H1 (cell line): Measurements from ENCODE around the gene OR51B6. TPM values are rescaled to one million over a fixed set of nuclear protein-coding genes. Genes with fewer than 3 reads are reported as not detected.

Experiments used
- CTCF ChIA-PET: fragments of 300-600 bp; sonication (Branson Sonifier 250); formaldehyde crosslinking; loops from one replicate; lab custom pipeline; 2021; ENCODE audit not compliant: partially characterized antibody; lab: Charles Lee
- POLR2A ChIA-PET: fragments of 300-600 bp; sonication (Branson Sonifier 250); formaldehyde crosslinking; loops from one replicate; lab custom pipeline; 2021; ENCODE audit warnings: inconsistent platforms; ENCODE audit not compliant: partially characterized antibody; lab: Charles Lee
- DNase-seq, 2 experiments: peaks; one replicate each; pipeline versions ENCODE4 v3.0.0 to v3.0.0-alpha.2; 2010 to 2022; ENCODE audit warnings: low spot score in 2 of 2, low read depth in 1 of 2, mixed read lengths in 1 of 2
- FAIRE-seq: peaks from 2 replicates; lab custom pipeline; 2011; peaks lifted over from hg19 to GRCh38; lab: Jason Lieb, UNC
- H2AFZ ChIP-seq: 2 replicates; pipeline ENCODE4 v1.8.1; 2012; ENCODE audit warnings: low read length, inconsistent platforms
- H2AK5ac ChIP-seq: 2 replicates; pipeline ENCODE4 v1.6.1; 2013; ENCODE audit warnings: low read depth, low read length
- H2BK120ac ChIP-seq: replicated peaks from 2 replicates; pipeline ENCODE3; 2013; ENCODE audit warnings: low read depth, low read length, inconsistent platforms
- H2BK12ac ChIP-seq: 2 replicates; pipeline ENCODE4 v1.6.1; 2013; ENCODE audit warnings: low read depth, low read length
- H2BK15ac ChIP-seq: 2 replicates; pipeline ENCODE4 v1.6.1; 2013; ENCODE audit warnings: low read length
- H2BK20ac ChIP-seq: 2 replicates; pipeline ENCODE4 v1.6.1; 2013; ENCODE audit warnings: low read length
- H2BK5ac ChIP-seq: 2 replicates; pipeline ENCODE4 v1.6.1; 2013; ENCODE audit warnings: low read depth, low read length
- H3K14ac ChIP-seq: 2 replicates; pipeline ENCODE4 v1.6.1; 2013; ENCODE audit warnings: inconsistent platforms; ENCODE audit not compliant: insufficient read length
- H3K18ac ChIP-seq: 2 replicates; pipeline ENCODE4 v1.6.1; 2013; ENCODE audit warnings: low read length; ENCODE audit errors: extremely low read depth
- H3K23ac ChIP-seq: 2 replicates; pipeline ENCODE4 v1.6.1; 2013; ENCODE audit warnings: inconsistent platforms; ENCODE audit not compliant: insufficient read length
- H3K23me2 ChIP-seq: 2 replicates; pipeline ENCODE4 v1.6.1; 2013; ENCODE audit warnings: low read depth, low read length
- H3K27ac ChIP-seq: 2 replicates; pipeline ENCODE4 v1.6.1; 2011; ENCODE audit warnings: low read depth, low read length, inconsistent platforms
- H3K27me3 ChIP-seq, 4 experiments: replicated peaks in 1 of 4; 1 replicate in 1 of 4; 2 replicates in 3 of 4; pipeline versions ENCODE4 v1.6.1 to v1.8.1; 2011 to 2013; ENCODE audit warnings: low read length in 3 of 4, mild to moderate bottlenecking in 3 of 4, inconsistent platforms in 2 of 4, mixed read lengths in 2 of 4, moderate library complexity in 1 of 4; ENCODE audit not compliant: control insufficient read depth in 3 of 4, insufficient read depth in 3 of 4; ENCODE audit errors: extremely low read depth in 1 of 4
- H3K36me3 ChIP-seq, 4 experiments: 2 replicates each; pipeline versions ENCODE4 v1.6.1 to v1.8.1; 2011 to 2013; ENCODE audit warnings: mild to moderate bottlenecking in 4 of 4, low read length in 3 of 4, moderate library complexity in 2 of 4, control low read depth in 1 of 4, inconsistent platforms in 1 of 4; ENCODE audit not compliant: insufficient read depth in 4 of 4, control insufficient read depth in 2 of 4
- H3K4ac ChIP-seq: replicated peaks from 2 replicates; pipeline ENCODE3; 2013; ENCODE audit warnings: low read length, low read depth, mixed read lengths, inconsistent platforms; ENCODE audit not compliant: insufficient read length
- H3K4me1 ChIP-seq, 4 experiments: replicated peaks in 1 of 4; 1 replicate in 1 of 4; 2 replicates in 3 of 4; pipeline versions ENCODE4 v1.6.1 to v1.8.1; 2011 to 2013; ENCODE audit warnings: low read length in 3 of 4, inconsistent platforms in 2 of 4, mixed read lengths in 1 of 4; ENCODE audit not compliant: insufficient read depth in 4 of 4, control insufficient read depth in 3 of 4
- H3K4me2 ChIP-seq, 2 experiments: 2 replicates each; pipeline versions ENCODE4 v1.6.1 to v1.8.1; 2011 to 2013; ENCODE audit warnings: low read depth in 2 of 2, low read length in 2 of 2, control low read depth in 1 of 2, inconsistent platforms in 1 of 2, mild to moderate bottlenecking in 1 of 2; ENCODE audit not compliant: insufficient read depth in 1 of 2
- H3K4me3 ChIP-seq, 4 experiments: fragments of 200-600, 300-600 bp in 1 of 4; sonication (generic), shearing (Covaris generic), sonication (Bioruptor Twin) in 1 of 4; 2 replicates each; pipeline versions ENCODE4 v1.5.1 to v1.8.1; 2011 to 2016; ENCODE audit warnings: low read length in 4 of 4, low read depth in 3 of 4, control low read depth in 2 of 4, inconsistent platforms in 2 of 4, mild to moderate bottlenecking in 2 of 4, mixed read lengths in 1 of 4, moderate library complexity in 1 of 4; ENCODE audit not compliant: insufficient read depth in 2 of 4; ENCODE audit errors: extremely low read depth in 1 of 4
- H3K56ac ChIP-seq: replicated peaks from 2 replicates; pipeline ENCODE3; 2013; ENCODE audit warnings: low read depth, mild to moderate bottlenecking, mixed read lengths, low read length, inconsistent platforms; ENCODE audit not compliant: insufficient read length
- H3K79me1 ChIP-seq: 2 replicates; pipeline ENCODE4 v1.6.1; 2013; ENCODE audit warnings: low read depth, low read length, control low read depth
- H3K79me2 ChIP-seq, 2 experiments: 2 replicates each; pipeline versions ENCODE4 v1.6.1 to v1.8.1; 2012 to 2013; ENCODE audit warnings: low read length in 2 of 2, mild to moderate bottlenecking in 2 of 2, inconsistent platforms in 1 of 2; ENCODE audit not compliant: insufficient read depth in 2 of 2, control insufficient read depth in 1 of 2
- H3K9ac ChIP-seq, 4 experiments: replicated peaks in 1 of 4; 1 replicate in 1 of 4; 2 replicates in 3 of 4; pipeline versions ENCODE4 v1.6.1 to v1.8.1; 2011 to 2013; ENCODE audit warnings: low read depth in 3 of 4, low read length in 3 of 4, control low read depth in 2 of 4, mild to moderate bottlenecking in 2 of 4, moderate library complexity in 2 of 4, inconsistent platforms in 1 of 4; ENCODE audit errors: extremely low read depth in 1 of 4
- H3K9me3 ChIP-seq, 2 experiments: 2 replicates each; pipeline versions ENCODE4 v1.6.1 to v1.8.1; 2012 to 2013; ENCODE audit warnings: mild to moderate bottlenecking in 2 of 2, moderate library complexity in 2 of 2, control low read depth in 1 of 2, inconsistent platforms in 1 of 2, low read depth in 1 of 2, low read length in 1 of 2, mixed read lengths in 1 of 2; ENCODE audit not compliant: insufficient read depth in 2 of 2
- H4K20me1 ChIP-seq, 2 experiments: replicated peaks in 1 of 2; 2 replicates each; pipeline versions ENCODE3 to v1.8.1; 2011 to 2013; ENCODE audit warnings: inconsistent platforms in 2 of 2, low read length in 2 of 2, mild to moderate bottlenecking in 1 of 2; ENCODE audit not compliant: insufficient read depth in 2 of 2, control insufficient read depth in 1 of 2
- H4K5ac ChIP-seq: 2 replicates; pipeline ENCODE4 v1.6.1; 2013; ENCODE audit warnings: low read length, low read depth, mixed read lengths, inconsistent platforms; ENCODE audit not compliant: insufficient read length
- H4K8ac ChIP-seq: 2 replicates; pipeline ENCODE4 v1.8.0; 2013; ENCODE audit warnings: mild to moderate bottlenecking, moderate library complexity, low read length, inconsistent platforms; ENCODE audit not compliant: insufficient read depth; ENCODE audit errors: extremely low read depth
- H4K91ac ChIP-seq: replicated peaks from 2 replicates; pipeline ENCODE3; 2013; ENCODE audit warnings: low read length, mixed read lengths, inconsistent platforms; ENCODE audit not compliant: insufficient read length
- CBX5 ChIP-seq: fragments of 300-800, 300-1000 bp; sonication (generic); IDR thresholded peaks from 2 replicates; pipeline ENCODE4 v1.7.1; 2016; ENCODE audit warnings: antibody characterized with exemption, low read length, low read depth
- PHF8 ChIP-seq: fragments of 200-600 bp; sonication (generic); conservative IDR thresholded peaks from 2 replicates; pipeline ENCODE4 v1.7.1; 2012; ENCODE audit warnings: low read depth, mild to moderate bottlenecking, inconsistent platforms, low read length, moderate library complexity
- POLR2AphosphoS5 ChIP-seq: IDR thresholded peaks from 2 replicates; pipeline ENCODE4 v1.6.1; 2011; ENCODE audit warnings: low read depth, low read length
- RBBP5 ChIP-seq: IDR thresholded peaks from 2 replicates; pipeline ENCODE4 v1.7.1; 2012; ENCODE audit warnings: low read depth, mild to moderate bottlenecking, inconsistent platforms, low read length, moderate library complexity, borderline replicate concordance
- RNF2 ChIP-seq: fragments of 200-900, 300-1000 bp; sonication (generic); IDR thresholded peaks from 2 replicates; pipeline ENCODE4 v1.7.1; 2016; ENCODE audit warnings: borderline replicate concordance, low read depth, mild to moderate bottlenecking, antibody characterized with exemption, low read length; ENCODE audit not compliant: poor library complexity, severe bottlenecking; ENCODE audit errors: missing control alignments
- SAP30 ChIP-seq: fragments of 300-600 bp; sonication (generic); IDR thresholded peaks from 2 replicates; pipeline ENCODE4 v1.7.1; 2012; ENCODE audit warnings: low read length, moderate library complexity, mild to moderate bottlenecking, inconsistent platforms; ENCODE audit not compliant: insufficient read depth, insufficient replicate concordance
- WGBS, 2 experiments: shearing (Covaris generic) in 1 of 2; methylation state at CpG; one replicate each; pipeline versions ENCODE4 v1.1.6 to v1.1.7; 2013 to 2015; ENCODE audit warnings: low lambda C conversion rate in 2 of 2, mixed read lengths in 2 of 2, inconsistent platforms in 1 of 2, low coverage in 1 of 2, missing lambda C conversion rate in 1 of 2; ENCODE audit not compliant: insufficient replicate concordance in 2 of 2, insufficient coverage in 1 of 2, insufficient read length in 1 of 2; ENCODE audit errors: extremely low coverage in 1 of 2, missing lambda C conversion rate in 1 of 2; 5-methylcytosine and 5-hydroxymethylcytosine counted together
- polyA plus RNA-seq, 7 experiments: library from polyadenylated mRNA; depleted of rRNA in 3 of 7; stranded (reverse) in 5 of 7; unstranded in 2 of 7; fragments of >200 nt in 5 of 7; fragments of 200-250 nt in 2 of 7; gene quantifications; 1 replicate in 5 of 7; 2 replicates in 1 of 7; 4 replicates in 1 of 7; pipeline versions ENCODE4 v1.2.1 to v1.2.3, GENCODE V29; 2011 to 2013; ENCODE audit warnings: missing spikeins in 2 of 7, mixed read lengths in 2 of 7
- total RNA-seq: library from RNA; stranded (reverse); fragmentation: NEBNext Ultra II Directional; extraction: Animal tissue kit (Norgen Biotek cat#: 25700); gene quantifications from 2 replicates; pipeline ENCODE4 v1.2.1, GENCODE V29; 2021
- TF ChIP-seq, protein P1 (sequence below): IDR thresholded peaks from 2 replicates; pipeline ENCODE4 v1.6.1; 2012; ENCODE audit warnings: low read length, inconsistent platforms

Gene OR51B6
- total and polyA plus RNA-seq, 2 of the 8 experiments (the other 6 are each of a cell fraction or from before 2014, with no cell fraction given), result not detected

DNA sequence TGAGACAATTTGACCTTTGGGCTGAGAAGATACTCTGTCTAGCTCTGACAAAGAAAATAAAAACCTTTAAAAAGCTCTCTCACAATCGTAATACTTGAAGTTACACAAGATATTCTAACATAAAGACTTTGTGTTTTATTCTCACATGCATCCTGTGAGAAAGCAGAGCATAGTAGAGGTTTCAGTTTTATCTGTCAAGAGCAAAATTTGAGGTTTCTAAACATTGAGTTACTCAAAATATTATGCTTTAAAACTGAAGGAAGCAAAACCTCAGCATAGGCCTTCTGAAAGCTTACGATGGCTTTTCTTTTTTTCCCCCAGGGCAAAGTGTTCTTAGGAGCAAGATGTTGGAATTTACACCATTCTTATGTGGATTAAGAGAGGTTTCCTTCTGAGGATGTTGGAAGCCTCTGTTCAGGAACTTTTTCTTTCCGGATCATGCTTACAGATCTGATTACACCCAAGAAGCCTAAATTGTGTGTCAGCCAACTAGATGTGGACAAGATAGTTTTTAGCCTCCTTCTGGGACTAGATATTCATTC, 17.3 kb downstream of the OR51B6 start:
- CTCF ChIA-PET, result interaction anchor here (0.6 kb wide), 1 partner anchor 869 kb away, joined by 4 read pairs; no protein-coding TSS in a partner anchor
- H4K5ac ChIP-seq, result no peak overlapping the region
- H2BK12ac ChIP-seq, result no peak overlapping the region
- no peak overlapping the region for H3K27ac ChIP-seq
- no peak overlapping the region for H2BK5ac ChIP-seq
- H4K8ac ChIP-seq, result no peak overlapping the region
- H2AFZ ChIP-seq, result no peak overlapping the region
- no peaks in the 10 kb centered on the region for H4K20me1 ChIP-seq
- TF ChIP-seq PHF8 (no peak), CBX5 (no peak), RBBP5 (no peak), SAP30 (no peak), POLR2AphosphoS5 (no peak), RNF2 (no peak)
- TF ChIP-seq, protein P1, sequence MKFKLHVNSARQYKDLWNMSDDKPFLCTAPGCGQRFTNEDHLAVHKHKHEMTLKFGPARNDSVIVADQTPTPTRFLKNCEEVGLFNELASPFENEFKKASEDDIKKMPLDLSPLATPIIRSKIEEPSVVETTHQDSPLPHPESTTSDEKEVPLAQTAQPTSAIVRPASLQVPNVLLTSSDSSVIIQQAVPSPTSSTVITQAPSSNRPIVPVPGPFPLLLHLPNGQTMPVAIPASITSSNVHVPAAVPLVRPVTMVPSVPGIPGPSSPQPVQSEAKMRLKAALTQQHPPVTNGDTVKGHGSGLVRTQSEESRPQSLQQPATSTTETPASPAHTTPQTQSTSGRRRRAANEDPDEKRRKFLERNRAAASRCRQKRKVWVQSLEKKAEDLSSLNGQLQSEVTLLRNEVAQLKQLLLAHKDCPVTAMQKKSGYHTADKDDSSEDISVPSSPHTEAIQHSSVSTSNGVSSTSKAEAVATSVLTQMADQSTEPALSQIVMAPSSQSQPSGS, result no peak
- no peak overlapping the region for H3K56ac ChIP-seq
- H2AK5ac ChIP-seq, result no peak overlapping the region
- H3K18ac ChIP-seq, result no peak overlapping the region
- H4K91ac ChIP-seq, result no peak overlapping the region
- peaks cover 4 to 7% of the 10 kb centered on the region in 2 experiments; a peak in 2 of 4 replicates for H3K9me3 ChIP-seq
- H2BK120ac ChIP-seq, result no peak overlapping the region
- H3K23ac ChIP-seq, result no peak overlapping the region
- H3K23me2 ChIP-seq, result no peaks in the 10 kb centered on the region
- no peaks in the 10 kb centered on the region for H3K79me2 ChIP-seq
- 52% methylated on average over 3 of the region's 3 CpGs; no CpG with 5 or more reads in 1 of the 2 experiments for WGBS, 2 experiments
- POLR2A ChIA-PET, result no interaction called here
- H2BK20ac ChIP-seq, result no peak overlapping the region
- H3K79me1 ChIP-seq, result no peaks in the 10 kb centered on the region
- no peak overlapping the region for H3K4ac ChIP-seq
- H3K27me3 ChIP-seq, result no peaks in the 10 kb centered on the region
- H3K9ac ChIP-seq, result no peak overlapping the region
- no peak overlapping the region for H3K4me3 ChIP-seq
- H3K4me2 ChIP-seq, result no peak overlapping the region
- no peaks in the 10 kb centered on the region for H3K36me3 ChIP-seq
- H3K4me1 ChIP-seq, result no peaks in the 10 kb centered on the region
- no peak overlapping the region for H3K14ac ChIP-seq
- H2BK15ac ChIP-seq, result no peak overlapping the region
- FAIRE-seq (no peak), DNase-seq (no peak)
